B cell (primary cell): Measurements from ENCODE around the gene RNF223. TPM values are rescaled to one million over a fixed set of nuclear protein-coding genes. Genes with fewer than 3 reads are reported as not detected.

Source experiments
- ATAC-seq: fragments of 200-7000 bp; cut with Tn5 transposase; one replicate; pipeline ENCODE4 v1.10.0; 2021; ENCODE audit warnings: low read depth, mild to moderate bottlenecking, moderate number of reproducible peaks, moderate library complexity
- CTCF ChIA-PET: fragments of 350-600 bp; sonication (Branson Sonifier 250); formaldehyde crosslinking; loops from one replicate; lab custom pipeline; 2021; ENCODE audit warnings: antibody characterized with exemption, inconsistent platforms; lab: Charles Lee
- POLR2A ChIA-PET: fragments of 350-600 bp; sonication (Branson Sonifier 250); formaldehyde crosslinking; loops from one replicate; lab custom pipeline; 2021; ENCODE audit warnings: antibody characterized with exemption; lab: Charles Lee
- DNase-seq: peaks from one replicate; pipeline ENCODE4 v3.0.0; 2013
- H2AFZ ChIP-seq: 2 replicates; pipeline ENCODE4 v1.6.1; 2012; ENCODE audit warnings: mild to moderate bottlenecking, low read depth, low read length; ENCODE audit not compliant: insufficient read depth, poor library complexity, severe bottlenecking
- H3K27ac ChIP-seq, 2 donors: 1 replicate in 1 of 2; 2 replicates in 1 of 2; pipeline ENCODE4 v1.5.1; 2012 to 2013; ENCODE audit warnings: low read length in 2 of 2, mild to moderate bottlenecking in 2 of 2, moderate library complexity in 1 of 2
- H3K27me3 ChIP-seq, 4 experiments: fragments of 200-600 bp in 1 of 4; sonication (generic) in 1 of 4; replicated peaks in 1 of 4; 1 replicate in 2 of 4; 2 replicates in 2 of 4; pipeline versions ENCODE4 v1.6.1 to v1.7.0; 2013 to 2016; ENCODE audit warnings: low read length in 3 of 4, mild to moderate bottlenecking in 2 of 4, mixed read lengths in 1 of 4, moderate library complexity in 1 of 4; ENCODE audit not compliant: insufficient read depth in 4 of 4, control insufficient read depth in 3 of 4; ENCODE audit errors: control extremely low read depth in 1 of 4
- H3K36me3 ChIP-seq, 2 experiments: replicated peaks in 1 of 2; 1 replicate in 1 of 2; 2 replicates in 1 of 2; pipeline versions ENCODE4 v1.6.1 to v1.7.1; 2013; ENCODE audit warnings: low read length in 1 of 2; ENCODE audit not compliant: insufficient read depth in 2 of 2, control insufficient read depth in 1 of 2; ENCODE audit errors: control extremely low read depth in 1 of 2, extremely low read depth in 1 of 2
- H3K4me1 ChIP-seq, 2 donors: fragments of 200-600 bp in 1 of 2; sonication (generic) in 1 of 2; 1 replicate in 1 of 2; 2 replicates in 1 of 2; pipeline versions ENCODE4 v1.5.1 to v1.6.1; 2013 to 2017; ENCODE audit warnings: low read length in 2 of 2; ENCODE audit not compliant: control insufficient read depth in 2 of 2, insufficient read depth in 2 of 2
- H3K4me2 ChIP-seq: replicated peaks from 2 replicates; pipeline ENCODE3; 2012; ENCODE audit warnings: mild to moderate bottlenecking, low read depth, low read length; ENCODE audit not compliant: poor library complexity, severe bottlenecking
- H3K4me3 ChIP-seq, 5 experiments: fragments of 200-600 bp in 1 of 5; sonication (generic) in 1 of 5; 1 replicate in 3 of 5; 2 replicates in 2 of 5; pipeline versions ENCODE4 v1.5.1 to v1.7.0; 2011 to 2016; ENCODE audit warnings: low read length in 4 of 5, mild to moderate bottlenecking in 4 of 5, low read depth in 2 of 5, control low read depth in 1 of 5, moderate library complexity in 1 of 5; ENCODE audit not compliant: insufficient read depth in 1 of 5; ENCODE audit errors: control extremely low read depth in 1 of 5, extremely low read depth in 1 of 5
- H3K79me2 ChIP-seq: fragments of 200-600 bp; sonication (generic); one replicate; pipeline ENCODE4 v1.6.0; 2016; ENCODE audit warnings: low read length; ENCODE audit not compliant: control insufficient read depth, insufficient read depth
- H3K9ac ChIP-seq: fragments of 200-600 bp; sonication (generic); 2 replicates; pipeline ENCODE4 v1.6.1; 2017; ENCODE audit warnings: mild to moderate bottlenecking, low read length, moderate library complexity
- H3K9me3 ChIP-seq, 3 donors: one replicate each; pipeline versions ENCODE4 v1.6.1 to v1.7.1; 2013; ENCODE audit warnings: low read length in 2 of 3; ENCODE audit not compliant: control insufficient read depth in 2 of 3, insufficient read depth in 1 of 3; ENCODE audit errors: control extremely low read depth in 1 of 3
- H4K20me1 ChIP-seq: 2 replicates; pipeline ENCODE4 v1.6.0; 2012; ENCODE audit warnings: mild to moderate bottlenecking, low read length; ENCODE audit not compliant: insufficient read depth, control insufficient read depth, poor library complexity, severe bottlenecking
- H3K27ac Mint-ChIP-seq: one replicate; pipeline ENCODE4 v1.8.0; 2021; ENCODE audit warnings: mixed read lengths
- H3K27me3 Mint-ChIP-seq: one replicate; pipeline ENCODE4 v1.8.0; 2021; ENCODE audit warnings: mixed read lengths
- H3K4me1 Mint-ChIP-seq: one replicate; pipeline ENCODE4 v1.8.0; 2021; ENCODE audit warnings: mixed read lengths
- H3K4me3 Mint-ChIP-seq: one replicate; pipeline ENCODE4 v1.8.0; 2021; ENCODE audit warnings: mixed read lengths
- H3K9me3 Mint-ChIP-seq: one replicate; pipeline ENCODE4 v1.8.0; 2022; ENCODE audit warnings: mixed read lengths; ENCODE audit not compliant: insufficient read depth
- EZH2 ChIP-seq: IDR thresholded peaks from 2 replicates; pipeline ENCODE4 v1.6.1; 2012; ENCODE audit warnings: borderline replicate concordance, low read depth, mild to moderate bottlenecking, moderate library complexity, low read length; ENCODE audit not compliant: insufficient read depth, poor library complexity, severe bottlenecking
- WGBS: methylation state at CpG from one replicate; pipeline ENCODE4 v1.1.5; 2013; ENCODE audit warnings: missing lambda C conversion rate; ENCODE audit not compliant: insufficient coverage; 5-methylcytosine and 5-hydroxymethylcytosine counted together
- intact Hi-C: fragments of 100-400 bp; cut with micrococcal nuclease; formaldehyde crosslinking; loops from one replicate; pipeline ENCODE4 v1.10.0; 2022
- polyA plus RNA-seq: library from polyadenylated mRNA; depleted of rRNA; stranded (reverse); fragments of >200 nt; gene quantifications from 2 replicates; pipeline ENCODE4 v1.2.3, GENCODE V29; 2012
- total RNA-seq, 2 donors: library from RNA; stranded (reverse); fragments of 120-200 nt in 1 of 2; gene quantifications; 1 replicate in 1 of 2; 2 replicates in 1 of 2; pipeline versions ENCODE4 v1.2.3 to v1.2.4, GENCODE V29; 2013 to 2022
- TF ChIP-seq, protein P1 (sequence below): fragments of 200-600 bp; IDR thresholded peaks from one replicate; pipeline ENCODE4 v1.8.0; 2022; ENCODE audit warnings: antibody characterized with exemption, mild to moderate bottlenecking

RNF223 gene
- total and polyA plus RNA-seq, 2 donors (not counting 1 experiment from before 2014, with no cell fraction given): not detected

DNA sequence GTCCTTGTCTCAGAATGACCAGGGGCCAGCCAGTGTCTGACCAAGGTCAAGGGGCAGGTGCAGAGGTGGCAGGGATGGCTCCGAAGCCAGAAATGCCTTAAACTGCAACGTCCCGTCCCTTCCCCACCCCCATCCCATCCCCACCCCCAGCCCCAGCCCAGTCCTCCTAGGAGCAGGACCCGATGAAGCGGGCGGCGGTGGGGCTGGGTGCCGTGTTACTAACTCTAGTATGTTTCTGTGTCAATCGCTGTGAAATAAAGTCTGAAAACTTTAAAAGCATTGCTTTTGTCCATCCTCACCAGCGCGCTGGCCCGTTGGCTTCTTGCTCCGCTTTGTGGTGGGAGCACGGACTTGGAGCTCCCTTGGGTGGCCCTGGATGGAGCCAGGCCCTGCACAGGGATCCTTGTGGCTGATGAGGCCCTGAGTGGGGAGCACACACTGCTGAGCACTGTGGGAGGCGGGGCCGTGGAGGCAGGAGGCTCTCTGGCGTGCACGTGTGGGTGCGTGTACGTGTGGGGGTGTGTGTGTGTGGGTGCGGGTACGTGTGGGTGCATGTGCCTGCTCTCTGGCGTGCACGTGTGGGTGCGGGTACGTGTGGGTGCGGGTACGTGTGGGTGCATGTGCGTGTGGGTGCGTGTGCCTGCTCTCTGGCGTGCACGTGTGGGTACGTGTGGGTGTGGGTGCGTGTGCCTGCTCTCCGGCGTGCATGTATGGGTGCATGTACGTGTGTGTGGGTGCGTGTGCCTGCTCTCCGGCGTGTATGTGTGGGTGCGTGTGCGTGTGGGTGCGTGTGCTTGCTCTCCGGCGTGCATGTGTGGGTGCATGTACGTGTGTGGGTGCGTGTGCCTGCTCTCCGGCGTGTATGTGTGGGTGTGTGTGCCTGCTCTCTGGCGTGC lies 18.0 kb downstream of the RNF223 start:
- no peak for ATAC-seq
- DNase-seq: no peak
- Mint-ChIP-seq H3K4me1 (peaks cover 9% of the 10 kb centered on the region), H3K27me3 (peaks cover 7% of the 10 kb centered on the region), H3K9me3 (no peaks in the 10 kb centered on the region), H3K4me3 (no peak overlapping the region), H3K27ac (no peak overlapping the region)
- H3K27ac ChIP-seq: no peak overlapping the region
- H3K4me1 ChIP-seq: peaks cover 16 to 22% of the 10 kb centered on the region in 2 donors
- no peak overlapping the region for H3K9ac ChIP-seq
- peaks cover 0 to 30% (median 14%) of the 10 kb centered on the region in 4 experiments for H3K27me3 ChIP-seq
- ChIA-PET CTCF (no interaction called here), POLR2A (no interaction called here)
- no peaks in the 10 kb centered on the region for H3K79me2 ChIP-seq
- H4K20me1 ChIP-seq: no peaks in the 10 kb centered on the region
- peaks cover 0 to 13% (median 0%) of the 10 kb centered on the region in 3 donors for H3K9me3 ChIP-seq
- WGBS: 88% methylated on average over 32 of the region's 50 CpGs
- no peak overlapping the region for H3K4me3 ChIP-seq
- no peak overlapping the region for H2AFZ ChIP-seq
- H3K36me3 ChIP-seq: no peaks in the 10 kb centered on the region
- intact Hi-C loops: no loop called here
- no peak for TF ChIP-seq EZH2
- TF ChIP-seq, protein P1, sequence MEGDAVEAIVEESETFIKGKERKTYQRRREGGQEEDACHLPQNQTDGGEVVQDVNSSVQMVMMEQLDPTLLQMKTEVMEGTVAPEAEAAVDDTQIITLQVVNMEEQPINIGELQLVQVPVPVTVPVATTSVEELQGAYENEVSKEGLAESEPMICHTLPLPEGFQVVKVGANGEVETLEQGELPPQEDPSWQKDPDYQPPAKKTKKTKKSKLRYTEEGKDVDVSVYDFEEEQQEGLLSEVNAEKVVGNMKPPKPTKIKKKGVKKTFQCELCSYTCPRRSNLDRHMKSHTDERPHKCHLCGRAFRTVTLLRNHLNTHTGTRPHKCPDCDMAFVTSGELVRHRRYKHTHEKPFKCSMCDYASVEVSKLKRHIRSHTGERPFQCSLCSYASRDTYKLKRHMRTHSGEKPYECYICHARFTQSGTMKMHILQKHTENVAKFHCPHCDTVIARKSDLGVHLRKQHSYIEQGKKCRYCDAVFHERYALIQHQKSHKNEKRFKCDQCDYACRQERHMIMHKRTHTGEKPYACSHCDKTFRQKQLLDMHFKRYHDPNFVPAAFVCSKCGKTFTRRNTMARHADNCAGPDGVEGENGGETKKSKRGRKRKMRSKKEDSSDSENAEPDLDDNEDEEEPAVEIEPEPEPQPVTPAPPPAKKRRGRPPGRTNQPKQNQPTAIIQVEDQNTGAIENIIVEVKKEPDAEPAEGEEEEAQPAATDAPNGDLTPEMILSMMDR: no peak
- no peak overlapping the region for H3K4me2 ChIP-seq

DNA sequence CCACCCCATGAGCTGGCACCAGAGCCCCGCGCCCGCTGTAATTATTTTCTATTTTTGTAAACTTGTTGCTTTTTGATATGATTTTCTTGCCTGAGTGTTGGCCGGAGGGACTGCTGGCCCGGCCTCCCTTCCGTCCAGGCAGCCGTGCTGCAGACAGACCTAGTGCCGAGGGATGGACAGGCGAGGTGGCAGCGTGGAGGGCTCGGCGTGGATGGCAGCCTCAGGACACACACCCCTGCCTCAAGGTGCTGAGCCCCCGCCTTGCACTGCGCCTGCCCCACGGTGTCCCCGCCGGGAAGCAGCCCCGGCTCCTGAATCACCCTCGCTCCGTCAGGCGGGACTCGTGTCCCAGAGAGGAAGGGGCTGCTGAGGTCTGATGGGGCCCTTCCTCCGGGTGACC lies 19.1 kb downstream of the RNF223 start:
- Histone ChIP-seq H3K27me3 (peaks cover 0 to 20% (median 5%) of the 10 kb centered on the region in 4 experiments), H3K9me3 (peaks cover 0 to 8% (median 0%) of the 10 kb centered on the region in 3 donors), H3K27ac (no peak overlapping the region), H3K4me1 (peaks cover 12 to 15% of the 10 kb centered on the region in 2 donors), H3K79me2 (no peaks in the 10 kb centered on the region), H3K9ac (no peak overlapping the region), H3K4me2 (no peak overlapping the region), H4K20me1 (no peaks in the 10 kb centered on the region), H3K4me3 (no peak overlapping the region), H3K36me3 (no peaks in the 10 kb centered on the region), H2AFZ (no peak overlapping the region)
- intact Hi-C loops: no loop called here
- no peak overlapping the region for H3K27ac Mint-ChIP-seq
- TF ChIP-seq EZH2: no peak
- TF ChIP-seq, protein P1: no peak
- 92% methylated on average over 23 of the region's 23 CpGs for WGBS
- DNase-seq: no peak
- H3K4me3 Mint-ChIP-seq: no peak overlapping the region
- H3K9me3 Mint-ChIP-seq: no peaks in the 10 kb centered on the region
- ChIA-PET CTCF (no interaction called here), POLR2A (no interaction called here)
- H3K4me1 Mint-ChIP-seq: peaks cover 6% of the 10 kb centered on the region
- ATAC-seq: no peak
- H3K27me3 Mint-ChIP-seq: peaks cover 7% of the 10 kb centered on the region
